ENCODE data around the gene FMN1. TPM values are rescaled to one million over a fixed set of nuclear protein-coding genes. Genes with fewer than 3 reads are reported as not detected.

The FMN1 gene
- total and polyA plus RNA-seq, 3 donors from 2014 or later = 17.7 to 53.7 (median 47.4) TPM

- intact Hi-C loops (cut with DNase I; ENCODE audit: low total_unique reads) = no loop called here
- DNase-seq = no peak
- no peaks in the 10 kb centered on the region for H3K9me3 ChIP-seq
- TF ChIP-seq POLR2A (IDR thresholded peaks at IDR 0.05) (no peak), CTCF (IDR thresholded peaks at IDR 0.05) (no peak)
- H3K4me1 ChIP-seq = no peaks in the 10 kb centered on the region
- no peaks in the 10 kb centered on the region for H3K36me3 ChIP-seq (ENCODE audit: low read depth, missing control alignments)
- WGBS, 2 donors = 65 to 74% methylated on average over 7 of the region's 7 CpGs
- H3K27me3 ChIP-seq = no peaks in the 10 kb centered on the region
- no peak overlapping the region for H3K27ac ChIP-seq
- H3K4me3 ChIP-seq = no peak overlapping the region
Measured at GRCh38 chr15:33200903-33201302, 6.4 kb upstream of the FMN1 start.

- no peak overlapping the region for H3K27ac ChIP-seq
- TF ChIP-seq CTCF (IDR thresholded peaks at IDR 0.05) (no peak), POLR2A (IDR thresholded peaks at IDR 0.05) (no peak)
- DNase-seq = no peak
- no peaks in the 10 kb centered on the region for H3K27me3 ChIP-seq
- H3K4me3 ChIP-seq = no peak overlapping the region
- no peaks in the 10 kb centered on the region for H3K4me1 ChIP-seq
- H3K9me3 ChIP-seq = no peaks in the 10 kb centered on the region
- 70 to 76% methylated on average over 5 of the region's 5 CpGs for WGBS, 2 donors
- H3K36me3 ChIP-seq (ENCODE audit: low read depth, missing control alignments) = no peaks in the 10 kb centered on the region
- intact Hi-C loops (cut with DNase I; ENCODE audit: low total_unique reads) = no loop called here
Measured at GRCh38 chr15:33200444-33200843, 5.9 kb upstream of the FMN1 start.

GRCh38 chr15:33198541-33198940 lies 4.0 kb upstream of the FMN1 start:
- Histone ChIP-seq H3K27ac (no peak overlapping the region), H3K36me3 (ENCODE audit: low read depth, missing control alignments) (no peaks in the 10 kb centered on the region), H3K27me3 (no peaks in the 10 kb centered on the region), H3K4me1 (no peaks in the 10 kb centered on the region), H3K9me3 (no peaks in the 10 kb centered on the region), H3K4me3 (no peak overlapping the region)
- DNase-seq = no peak
- 93 to 96% methylated on average over 4 of the region's 4 CpGs for WGBS, 2 donors
- intact Hi-C loops (cut with DNase I; ENCODE audit: low total_unique reads) = no loop called here
- TF ChIP-seq CTCF (IDR thresholded peaks at IDR 0.05) = no peak
- no peak for TF ChIP-seq POLR2A (IDR thresholded peaks at IDR 0.05)

- WGBS, 2 donors = 92 to 94% methylated on average over 5 of the region's 5 CpGs
- H3K4me1 ChIP-seq = no peaks in the 10 kb centered on the region
- H3K36me3 ChIP-seq (ENCODE audit: low read depth, missing control alignments) = no peaks in the 10 kb centered on the region
- intact Hi-C loops (cut with DNase I; ENCODE audit: low total_unique reads) = no loop called here
- DNase-seq = no peak
- H3K4me3 ChIP-seq = no peak overlapping the region
- no peak overlapping the region for H3K27ac ChIP-seq
- H3K27me3 ChIP-seq = no peaks in the 10 kb centered on the region
- no peaks in the 10 kb centered on the region for H3K9me3 ChIP-seq
- TF ChIP-seq CTCF (IDR thresholded peaks at IDR 0.05) = no peak
- no peak for TF ChIP-seq POLR2A (IDR thresholded peaks at IDR 0.05)
Measured at GRCh38 chr15:33197636-33198035, 3.1 kb upstream of the FMN1 start.

GRCh38 chr15:33194237-33194636 lies 277 bp downstream of the FMN1 start:
- Histone ChIP-seq H3K36me3 (ENCODE audit: low read depth, missing control alignments) (no peaks in the 10 kb centered on the region), H3K4me3 (peak overlapping the region; percentile 36 to 66), H3K9me3 (no peaks in the 10 kb centered on the region), H3K27me3 (no peaks in the 10 kb centered on the region), H3K27ac (peak overlapping the region in 1 of 2 donors; percentile 11), H3K4me1 (no peaks in the 10 kb centered on the region)
- intact Hi-C loops (cut with DNase I; ENCODE audit: low total_unique reads) = no loop called here
- TF ChIP-seq CTCF (IDR thresholded peaks at IDR 0.05) (no peak), POLR2A (IDR thresholded peaks at IDR 0.05) (no peak)
- DNase-seq = no peak
- WGBS, 2 donors = 6 to 12% methylated on average over 7 to 17 of the region's 17 CpGs

All from testis (tissue), 3 donors.